AG09309 (cell line): Measurements from ENCODE around the gene NOL7.

Source experiments
- DNase-seq: peaks from one replicate; pipeline ENCODE4 v3.0.0-alpha.2; 2010; ENCODE audit warnings: low read depth
- H3K4me3 ChIP-seq: 2 replicates; pipeline ENCODE4 v1.5.1; 2011; ENCODE audit warnings: mild to moderate bottlenecking, low read depth, low read length, moderate library complexity; ENCODE audit not compliant: control insufficient read depth
- TF ChIP-seq, protein P1 (sequence below): IDR thresholded peaks from 2 replicates; pipeline ENCODE4 v1.5.1; 2011; ENCODE audit warnings: mild to moderate bottlenecking, low read depth, low read length, inconsistent platforms; ENCODE audit not compliant: insufficient read depth, control insufficient read depth; ENCODE audit errors: missing control alignments

Gene NOL7

DNA sequence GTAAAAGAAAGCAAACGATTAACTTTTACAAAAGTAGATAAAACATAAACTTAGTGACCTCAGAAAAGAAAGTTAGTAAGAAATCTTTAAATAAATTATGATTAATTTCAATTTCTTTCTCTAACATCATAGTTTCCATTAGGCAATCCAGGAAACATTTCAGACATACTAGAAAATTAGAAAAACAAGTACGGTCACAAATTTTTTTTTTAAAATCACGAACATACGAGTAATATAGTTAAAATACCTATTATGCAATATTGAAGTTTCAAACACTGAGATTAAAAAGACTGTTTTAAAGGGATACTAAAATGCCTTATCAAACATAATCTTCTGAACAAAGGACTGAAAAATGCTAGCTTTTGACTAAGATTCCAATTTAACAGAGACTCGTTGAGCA lies 26.2 kb downstream of the NOL7 start:
- peak; percentile 11 for DNase-seq
- H3K4me3 ChIP-seq = no peak overlapping the region
- TF ChIP-seq, protein P1, sequence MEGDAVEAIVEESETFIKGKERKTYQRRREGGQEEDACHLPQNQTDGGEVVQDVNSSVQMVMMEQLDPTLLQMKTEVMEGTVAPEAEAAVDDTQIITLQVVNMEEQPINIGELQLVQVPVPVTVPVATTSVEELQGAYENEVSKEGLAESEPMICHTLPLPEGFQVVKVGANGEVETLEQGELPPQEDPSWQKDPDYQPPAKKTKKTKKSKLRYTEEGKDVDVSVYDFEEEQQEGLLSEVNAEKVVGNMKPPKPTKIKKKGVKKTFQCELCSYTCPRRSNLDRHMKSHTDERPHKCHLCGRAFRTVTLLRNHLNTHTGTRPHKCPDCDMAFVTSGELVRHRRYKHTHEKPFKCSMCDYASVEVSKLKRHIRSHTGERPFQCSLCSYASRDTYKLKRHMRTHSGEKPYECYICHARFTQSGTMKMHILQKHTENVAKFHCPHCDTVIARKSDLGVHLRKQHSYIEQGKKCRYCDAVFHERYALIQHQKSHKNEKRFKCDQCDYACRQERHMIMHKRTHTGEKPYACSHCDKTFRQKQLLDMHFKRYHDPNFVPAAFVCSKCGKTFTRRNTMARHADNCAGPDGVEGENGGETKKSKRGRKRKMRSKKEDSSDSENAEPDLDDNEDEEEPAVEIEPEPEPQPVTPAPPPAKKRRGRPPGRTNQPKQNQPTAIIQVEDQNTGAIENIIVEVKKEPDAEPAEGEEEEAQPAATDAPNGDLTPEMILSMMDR = no peak

DNA sequence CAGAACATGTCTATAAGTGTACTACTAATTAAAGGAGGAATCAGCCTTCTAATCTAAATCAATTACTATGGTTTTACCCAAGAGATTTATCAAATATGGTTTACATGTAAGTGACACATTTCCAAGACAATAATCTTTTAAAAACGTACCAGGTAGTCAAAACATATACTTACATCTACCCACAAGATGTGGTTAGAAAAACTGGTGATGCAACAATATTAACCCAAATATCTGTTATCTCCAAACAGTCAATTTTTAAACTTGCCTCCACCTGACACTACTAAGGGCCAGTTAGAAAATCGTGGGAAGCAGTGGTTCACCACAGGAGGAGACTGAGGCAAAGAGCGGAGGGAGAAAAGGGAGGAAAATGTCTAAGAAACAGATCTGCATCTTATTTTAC lies 28.0 kb downstream of the NOL7 start:
- DNase-seq = no peak
- H3K4me3 ChIP-seq = no peak overlapping the region
- TF ChIP-seq, protein P1 = no peak

DNA sequence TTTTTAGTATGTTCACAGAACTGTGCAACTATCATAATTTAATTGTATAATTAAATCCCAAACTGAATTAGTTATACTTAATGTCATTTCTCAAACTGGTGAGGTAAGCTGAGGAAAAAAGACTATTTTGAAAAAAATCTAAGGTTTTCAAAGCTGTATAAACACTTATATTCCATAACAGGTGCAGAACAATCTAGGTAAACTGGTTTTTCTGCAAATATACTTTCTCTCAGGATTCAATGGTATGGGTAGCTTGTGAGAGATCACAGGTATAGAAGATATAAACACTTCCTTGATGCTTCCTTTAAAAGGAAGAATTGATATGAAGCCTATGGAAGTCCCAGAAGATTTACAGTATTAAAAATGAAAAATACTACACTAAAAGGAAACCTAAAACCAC lies 33.7 kb downstream of the NOL7 start:
- TF ChIP-seq, protein P1 = no peak

DNA sequence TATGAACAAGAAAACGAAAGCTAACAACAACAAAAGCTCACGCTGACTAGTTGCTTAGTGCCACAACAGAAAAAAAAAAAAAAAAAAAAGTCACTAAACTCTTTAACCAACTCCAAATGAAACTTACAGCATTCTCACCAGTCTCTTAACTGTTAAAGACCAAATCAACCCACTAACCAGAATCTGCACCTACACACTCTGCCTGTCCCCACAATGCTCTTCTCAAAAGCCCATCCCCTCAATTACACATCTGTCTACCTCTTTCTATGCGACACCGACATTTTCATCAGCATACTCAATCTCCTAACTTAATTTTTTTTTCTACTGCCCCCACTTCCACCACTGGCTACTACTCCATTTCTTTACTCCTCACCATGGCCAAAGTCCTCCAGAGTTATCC lies 34.3 kb downstream of the NOL7 start:
- H3K4me3 ChIP-seq = no peak overlapping the region
- no peak for DNase-seq
- TF ChIP-seq, protein P1 = no peak

More for the DNA sequence above, 33.7 kb downstream of the NOL7 start:
- DNase-seq = no peak
- H3K4me3 ChIP-seq = no peak overlapping the region

DNA sequence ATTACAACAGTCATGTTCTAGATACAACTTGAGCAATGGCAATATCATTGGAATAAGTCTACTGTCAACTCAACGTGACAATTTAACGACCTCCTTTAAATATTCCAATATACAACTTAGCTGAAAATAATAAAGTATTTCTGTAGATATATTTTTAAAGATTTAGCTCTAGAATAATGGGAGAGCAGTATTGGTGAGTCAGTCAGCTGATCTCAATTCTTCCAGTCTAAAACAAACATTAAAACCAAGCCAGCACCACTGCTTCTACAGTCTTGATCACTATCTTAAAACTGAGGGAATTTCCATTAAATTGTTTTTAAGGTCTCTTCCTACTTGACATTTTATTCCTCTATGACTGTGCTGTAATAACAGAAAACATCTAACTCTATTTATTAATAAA lies 38.2 kb downstream of the NOL7 start:
- no peak for DNase-seq
- TF ChIP-seq, protein P1 = no peak

DNA sequence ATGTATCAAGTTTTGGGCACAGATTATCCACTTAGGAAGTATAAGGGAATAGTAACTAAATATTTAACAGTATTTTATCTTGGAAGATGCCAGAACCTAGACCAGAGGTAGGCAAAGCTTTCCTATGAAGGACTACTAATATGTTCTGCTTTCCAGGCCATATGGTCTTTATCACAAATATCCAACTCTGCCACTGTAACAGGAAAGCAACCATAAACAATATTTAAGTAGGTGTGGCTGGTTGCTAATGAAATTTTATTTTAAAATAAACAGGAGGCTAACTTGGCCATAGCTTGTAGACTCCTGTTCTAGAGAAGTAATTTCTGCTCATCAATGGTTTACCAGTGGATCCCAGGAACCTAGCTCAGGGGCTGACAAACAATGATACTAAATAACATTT lies 39.4 kb downstream of the NOL7 start:
- no peak for DNase-seq
- no peak overlapping the region for H3K4me3 ChIP-seq
- TF ChIP-seq, protein P1 = no peak

More for the DNA sequence above, 38.2 kb downstream of the NOL7 start:
- no peak overlapping the region for H3K4me3 ChIP-seq

DNA sequence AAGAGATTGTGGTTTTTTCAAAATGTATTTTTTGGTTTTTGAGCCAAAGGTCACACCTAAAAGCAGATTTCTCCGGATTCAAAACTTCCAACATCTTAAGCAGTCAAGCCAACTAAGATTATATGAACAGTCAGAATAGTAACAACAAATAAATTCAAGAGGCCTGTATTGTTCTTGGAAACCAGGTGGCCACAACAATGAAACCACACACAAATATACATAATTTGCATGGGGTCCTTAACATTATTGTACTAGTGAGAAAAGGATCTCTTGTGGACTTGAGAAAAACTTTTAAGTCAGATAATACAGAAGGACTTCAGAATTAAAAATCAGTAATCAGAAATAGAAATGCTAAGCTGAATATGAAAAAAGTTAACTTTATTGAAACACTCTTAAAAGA lies 40.6 kb downstream of the NOL7 start:
- TF ChIP-seq, protein P1 = no peak
- no peak for DNase-seq

More for the DNA sequence above, 40.6 kb downstream of the NOL7 start:
- H3K4me3 ChIP-seq = no peak overlapping the region
